Testis (tissue), 3 donors: ENCODE results near the gene AIFM3. TPM values are rescaled to one million over a fixed set of nuclear protein-coding genes. Genes with fewer than 3 reads are reported as not detected.

Experiments used
- DNase-seq: peaks from one replicate; pipeline ENCODE4 v3.0.0-alpha.2; 2019
- H3K27ac ChIP-seq, 2 donors: fragments of 200-600 bp; sonication (generic); one replicate each; pipeline ENCODE4 v1.5.1; 2019
- H3K27me3 ChIP-seq: fragments of 200-600 bp; sonication (generic); one replicate; pipeline ENCODE4 v1.5.1; 2019
- H3K36me3 ChIP-seq: fragments of 200-600 bp; sonication (generic); one replicate; pipeline ENCODE4 v1.5.1; 2017; ENCODE audit warnings: low read depth; ENCODE audit errors: missing control alignments
- H3K4me1 ChIP-seq: fragments of 200-600 bp; sonication (generic); one replicate; pipeline ENCODE4 v1.5.1; 2019
- H3K4me3 ChIP-seq, 2 donors: fragments of 200-600 bp; sonication (generic); one replicate each; pipeline ENCODE4 v1.5.1; 2017 to 2019
- H3K9me3 ChIP-seq: fragments of 200-600 bp; sonication (generic); one replicate; pipeline ENCODE4 v1.5.1; 2017
- CTCF ChIP-seq, 3 experiments: fragments of 450-650 bp in 2 of 3; fragments of 200-600 bp in 1 of 3; sonication (generic) in 1 of 3; IDR thresholded peaks; one replicate each; pipeline ENCODE4 v1.5.1; 2016 to 2019; ENCODE audit warnings: antibody characterized with exemption in 3 of 3, mild to moderate bottlenecking in 2 of 3, moderate library complexity in 1 of 3
- POLR2A ChIP-seq: fragments of 450-650 bp; IDR thresholded peaks from one replicate; pipeline ENCODE4 v1.6.1; 2017; ENCODE audit warnings: antibody characterized with exemption, mild to moderate bottlenecking, moderate library complexity
- WGBS, 2 donors: methylation state at CpG; one replicate each; pipeline ENCODE4 v1.1.5; 2018; 5-methylcytosine and 5-hydroxymethylcytosine counted together
- intact Hi-C: fragments of 100-400 bp; cut with DNase I; formaldehyde crosslinking; loops from one replicate; pipeline ENCODE4 v1.15.1; 2023; ENCODE audit warnings: low total_unique reads
- polyA plus RNA-seq: library from polyadenylated mRNA; stranded (reverse); fragments of 350-450 nt; fragmentation: Illumina TruSeq; extraction: RNeasy Lipid Tissue Mini Kit (QIAGEN cat#74804); gene quantifications from one replicate; pipeline ENCODE4 v1.2.3, GENCODE V29; 2014; ENCODE audit warnings: low read depth, low replicate concordance; ENCODE audit not compliant: insufficient read depth
- total RNA-seq, 2 donors: library from RNA; depleted of rRNA; stranded (reverse); fragments of >200 nt; gene quantifications; one replicate each; pipeline ENCODE4 v1.2.3, GENCODE V29; 2016

AIFM3 gene
- total and polyA plus RNA-seq, 3 donors from 2014 or later: 0.88 to 2.9 (median 1.6) TPM

- no peak for DNase-seq
- H3K4me3 ChIP-seq: no peak overlapping the region
- TF ChIP-seq CTCF (IDR thresholded peaks at IDR 0.05) (no peak), POLR2A (no peak)
- H3K36me3 ChIP-seq: no peaks in the 10 kb centered on the region
- 55 to 56% methylated on average over 6 of the region's 6 CpGs for WGBS, 2 donors
- H3K9me3 ChIP-seq: no peaks in the 10 kb centered on the region
- H3K27me3 ChIP-seq: no peaks in the 10 kb centered on the region
- intact Hi-C loops: no loop called here
- peaks cover 10% of the 10 kb centered on the region for H3K4me1 ChIP-seq
- no peak overlapping the region for H3K27ac ChIP-seq
These were observed 2.8 kb upstream of the AIFM3 start for GRCh38 chr22:20964090-20964798.

GRCh38 chr22:20964799-20965103 lies 2.3 kb upstream of the AIFM3 start:
- peaks cover 10% of the 10 kb centered on the region for H3K4me1 ChIP-seq
- H3K9me3 ChIP-seq: no peaks in the 10 kb centered on the region
- DNase-seq: no peak
- H3K4me3 ChIP-seq: no peak overlapping the region
- H3K36me3 ChIP-seq: no peaks in the 10 kb centered on the region
- WGBS, 2 donors: 1 to 2% methylated on average over 17 to 18 of the region's 28 CpGs
- intact Hi-C loops: no loop called here
- no peak overlapping the region for H3K27ac ChIP-seq
- H3K27me3 ChIP-seq: no peaks in the 10 kb centered on the region
- TF ChIP-seq POLR2A: no peak
- TF ChIP-seq CTCF (IDR thresholded peaks at IDR 0.05): no peak

GRCh38 chr22:20965104-20965887 lies 1.8 kb upstream of the AIFM3 start:
- H3K27me3 ChIP-seq: no peaks in the 10 kb centered on the region
- H3K27ac ChIP-seq: no peak overlapping the region
- peak overlapping the region in 1 of 2 donors; percentile 43 for H3K4me3 ChIP-seq
- 2 to 8% methylated on average over 24 to 47 of the region's 65 CpGs for WGBS, 2 donors
- DNase-seq: no peak
- no peaks in the 10 kb centered on the region for H3K9me3 ChIP-seq
- intact Hi-C loops: no loop called here
- H3K4me1 ChIP-seq: peaks cover 10% of the 10 kb centered on the region
- no peaks in the 10 kb centered on the region for H3K36me3 ChIP-seq
- no peak for TF ChIP-seq POLR2A
- TF ChIP-seq CTCF (IDR thresholded peaks at IDR 0.05): no peak

- intact Hi-C loops: no loop called here
- 87 to 100% methylated on average over 1 to 11 of the region's 13 CpGs for WGBS, 2 donors
These were observed 883 bp upstream of the AIFM3 start for GRCh38 chr22:20965888-20966855.

More at GRCh38 chr22:20965888-20966855, 883 bp upstream of the AIFM3 start:
- no peaks in the 10 kb centered on the region for H3K27me3 ChIP-seq
- no peak for TF ChIP-seq CTCF (IDR thresholded peaks at IDR 0.05)
- no peak for TF ChIP-seq POLR2A
- H3K27ac ChIP-seq: no peak overlapping the region
- no peaks in the 10 kb centered on the region for H3K9me3 ChIP-seq
- no peak overlapping the region for H3K4me3 ChIP-seq
- H3K4me1 ChIP-seq: peaks cover 10% of the 10 kb centered on the region
- no peak for DNase-seq
- no peaks in the 10 kb centered on the region for H3K36me3 ChIP-seq
